Activated CD4-positive, CD25-positive, alpha-beta regulatory T cell (primary cell): ENCODE measurements around the gene SLC22A14.

ENCODE experiments used
- DNase-seq, 4 experiments: peaks; one replicate each; lab custom pipeline; 2025; lab: John Stamatoyannopoulos, UW

SLC22A14 gene

DNA sequence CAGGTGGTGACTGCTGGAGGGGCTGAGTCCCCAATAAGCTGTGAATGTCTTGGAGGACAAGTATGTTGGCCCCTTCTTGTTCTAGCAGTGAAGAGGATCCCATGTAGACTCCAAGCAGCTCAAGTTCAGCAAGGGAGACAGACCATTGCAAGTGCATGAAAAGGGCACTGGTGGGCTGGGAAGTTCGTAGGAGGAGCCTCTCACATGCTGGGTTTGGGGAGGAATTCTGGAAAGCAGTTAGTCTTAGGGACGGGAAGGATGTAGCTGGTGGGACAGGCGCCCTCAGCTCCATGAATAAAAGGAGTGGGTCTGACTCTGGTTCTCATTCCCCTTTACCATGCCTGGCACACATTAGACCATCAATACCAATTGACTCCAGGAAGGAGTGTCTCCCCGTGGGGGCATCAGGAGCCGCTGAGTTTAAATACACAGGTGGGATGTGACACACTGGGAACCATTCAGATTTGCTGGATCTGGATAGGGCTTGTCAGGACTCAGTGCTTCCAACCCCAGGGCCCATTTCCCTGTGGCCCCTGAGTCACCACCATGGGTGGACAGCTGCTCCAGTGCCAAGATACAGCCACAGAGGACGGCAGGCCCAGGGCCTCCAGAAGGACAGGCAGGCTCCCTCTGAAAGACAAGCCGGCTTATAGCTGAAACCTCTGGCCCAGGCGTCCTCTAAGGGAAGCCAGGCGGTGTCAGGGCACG is 63.9 kb downstream of the SLC22A14 start:
- DNase-seq: no peak

DNA sequence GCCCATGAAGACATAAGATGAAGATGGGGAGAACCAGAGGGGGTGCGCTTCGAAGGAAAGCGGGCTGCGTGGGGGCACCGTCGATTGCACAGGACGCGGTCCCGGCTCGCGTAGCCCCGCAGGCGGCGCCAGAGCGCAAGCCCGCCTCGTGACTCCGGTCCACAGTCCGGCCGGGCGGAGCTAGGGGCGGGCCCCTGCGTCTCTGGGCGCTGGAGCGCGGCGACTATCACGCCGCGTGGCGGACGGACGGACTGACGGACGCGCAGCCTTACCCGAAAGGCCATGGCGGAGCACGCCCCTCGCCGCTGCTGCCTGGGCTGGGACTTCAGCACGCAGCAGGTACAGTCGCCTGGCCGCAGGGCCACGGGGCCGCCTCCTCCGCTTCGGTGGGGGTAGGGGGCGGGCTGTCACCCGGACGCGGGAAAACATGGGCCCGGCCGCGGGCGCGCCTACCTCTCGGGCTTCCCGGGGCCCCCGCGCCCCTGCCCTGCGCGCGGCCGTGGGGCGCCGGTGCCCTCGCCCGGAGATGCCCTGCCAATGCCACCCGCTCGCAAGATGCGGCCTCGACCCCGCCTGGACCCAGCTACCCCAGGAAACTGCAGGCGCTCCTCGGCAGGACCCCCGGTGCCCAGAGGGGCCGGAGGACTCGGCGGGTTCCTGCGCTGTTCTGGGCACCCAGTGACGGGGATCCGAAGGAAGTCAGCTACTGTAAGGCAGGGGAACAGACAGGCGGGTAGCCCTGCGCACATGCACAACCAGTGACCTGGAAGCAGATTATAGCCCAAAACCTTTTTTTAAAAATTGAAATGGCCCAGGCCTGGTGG is 64.7 kb downstream of the SLC22A14 start, which contains the start of gene XYLB:
TSS of gene XYLB (plus strand) at position 199 of the 824 bp plus-strand sequence. CDS start at position 283, 84 bp downstream.
- DNase-seq: peak; percentile 51 to 56 (median 52)

DNA sequence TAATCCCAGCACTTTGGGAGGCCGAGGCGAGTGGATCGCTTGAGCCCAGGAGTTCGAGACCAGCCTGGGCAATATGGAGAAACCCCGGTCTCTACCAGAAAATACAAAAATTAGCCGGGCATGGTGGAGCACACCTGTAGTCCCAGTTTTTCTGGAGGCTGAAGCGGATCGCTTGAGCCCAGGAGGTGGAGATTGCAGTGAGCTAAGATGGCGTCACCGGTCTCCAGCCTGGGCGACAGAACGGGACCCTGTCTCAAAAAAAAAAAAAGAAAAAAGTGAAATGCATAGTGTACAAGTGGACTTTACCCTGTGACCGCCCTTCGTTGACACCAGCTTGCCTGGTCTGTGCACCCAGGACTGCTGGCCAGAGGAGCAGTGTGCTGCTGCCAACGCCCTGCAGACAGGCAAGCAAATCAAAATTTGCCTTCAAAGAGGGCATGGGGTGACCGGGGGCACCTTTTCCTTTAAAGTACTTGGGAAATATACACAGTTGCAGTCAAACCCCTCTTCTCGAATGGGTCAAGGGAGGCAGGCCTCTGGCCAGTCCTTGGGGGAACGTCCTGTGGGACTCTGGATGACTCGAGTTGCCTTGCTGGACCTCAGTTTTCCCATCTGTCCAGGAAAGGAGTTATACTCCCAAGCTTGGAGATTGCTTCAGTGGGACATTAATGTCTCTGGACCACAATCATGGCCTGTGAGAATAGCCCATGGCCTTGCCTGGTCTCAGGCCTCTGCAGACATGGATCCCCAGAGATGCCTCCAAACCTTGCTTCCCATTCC is 65.5 kb downstream of the SLC22A14 start:
- DNase-seq: no peak

DNA sequence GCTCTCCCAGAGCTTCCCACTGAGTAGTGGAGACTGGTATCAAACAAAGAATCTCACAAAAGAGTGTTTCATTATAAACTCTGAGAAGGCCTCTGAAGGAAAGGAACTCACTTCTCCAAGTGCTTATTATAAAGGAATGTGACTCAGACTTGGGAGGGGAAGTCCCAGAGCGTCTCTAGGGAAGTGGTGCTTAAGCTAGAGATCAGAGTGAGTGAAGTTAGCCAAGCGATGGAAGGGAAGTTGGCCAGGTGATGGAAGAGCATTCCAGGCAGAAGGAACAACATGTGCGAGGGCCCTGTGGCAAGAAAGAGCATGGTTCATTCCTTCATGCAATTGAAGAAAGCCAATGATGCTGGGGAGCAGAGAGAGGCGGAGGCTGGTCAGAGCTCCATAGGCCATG is 66.8 kb downstream of the SLC22A14 start:
- DNase-seq: no peak

DNA sequence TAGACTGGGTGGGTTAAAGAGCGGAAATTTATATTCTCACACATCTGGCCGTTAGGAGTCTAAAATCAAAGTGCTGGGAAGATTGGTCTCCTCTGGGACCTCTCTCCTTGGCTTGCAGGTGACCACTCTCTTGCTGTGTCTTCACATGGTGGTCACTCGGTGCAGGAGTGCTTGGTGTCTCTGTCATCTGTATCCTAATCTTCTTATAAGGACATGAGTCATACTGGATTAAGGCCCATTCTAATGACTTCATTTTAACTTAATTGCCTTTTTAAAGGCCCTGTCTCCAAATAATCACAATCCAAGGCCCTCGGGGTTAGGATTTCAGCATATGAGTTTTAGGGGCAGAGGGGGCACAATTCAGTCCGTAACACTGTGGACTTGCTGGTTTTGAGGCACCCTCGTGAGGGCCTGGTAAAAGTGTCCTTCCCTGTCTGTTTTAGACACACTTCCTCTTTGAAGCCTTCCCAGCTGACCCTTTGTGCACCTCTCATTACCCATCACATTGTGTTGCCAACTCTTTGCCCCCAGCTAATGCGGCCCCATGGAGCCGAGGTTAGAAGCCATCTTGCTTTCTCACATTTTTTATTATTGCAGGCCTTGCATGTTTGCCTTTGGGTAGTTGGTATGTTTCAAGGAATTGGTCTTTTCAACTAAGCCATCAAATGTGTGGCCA is 67.7 kb downstream of the SLC22A14 start:
- no peak for DNase-seq

DNA sequence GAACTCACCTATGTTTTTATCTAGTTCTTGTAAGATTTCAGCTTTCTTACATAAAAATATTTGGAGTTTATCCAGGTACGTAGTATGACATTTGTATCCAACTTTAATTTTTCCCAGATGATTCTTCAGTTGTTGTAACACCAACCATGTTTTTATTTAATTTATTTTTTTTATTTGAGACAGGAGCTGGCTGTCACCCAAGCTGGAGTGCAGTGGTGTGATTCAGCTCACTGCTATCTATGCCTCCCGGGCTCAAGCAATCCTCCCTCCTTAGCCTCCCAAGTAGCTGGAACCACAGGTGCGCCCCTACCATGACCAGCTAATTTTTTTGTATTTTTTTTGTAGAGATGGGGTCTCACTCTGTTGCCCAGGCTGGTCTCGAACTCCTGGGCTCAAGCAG is 71.1 kb downstream of the SLC22A14 start:
- no peak for DNase-seq

DNA sequence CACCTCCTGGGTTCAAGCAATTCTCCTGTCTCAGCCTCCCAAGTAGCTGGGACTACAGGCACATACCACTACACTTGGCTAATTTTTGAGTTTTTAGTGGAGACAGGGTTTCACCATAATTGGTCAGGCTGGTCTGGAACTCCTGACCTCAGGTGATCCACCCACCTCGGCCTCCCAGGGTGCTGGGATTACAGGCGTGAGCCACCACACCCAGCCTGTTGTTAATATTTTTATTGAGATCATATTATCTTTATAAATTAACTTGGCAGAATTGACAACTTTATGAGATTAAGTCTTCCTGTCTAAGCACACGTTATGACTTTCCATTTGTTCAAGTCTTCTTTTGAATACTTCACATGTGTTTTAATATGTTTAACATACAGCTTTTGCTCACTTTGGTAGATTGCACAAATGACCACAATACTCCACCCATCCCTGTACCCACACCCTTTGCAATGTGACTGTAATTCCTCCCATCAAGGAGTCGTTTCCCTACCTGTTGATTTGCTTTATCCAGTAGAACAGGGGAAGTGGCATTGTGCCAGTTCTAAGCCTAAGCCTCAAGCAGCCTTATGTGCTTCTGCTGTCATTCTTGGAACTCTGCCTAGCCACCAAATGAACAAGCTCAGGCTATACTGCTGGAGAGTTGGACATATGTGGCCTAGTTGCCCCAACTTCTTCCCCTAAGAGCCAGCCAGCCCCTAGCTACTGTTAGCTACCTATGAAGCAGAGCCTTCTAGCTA is 72.7 kb downstream of the SLC22A14 start:
- DNase-seq: no peak

DNA sequence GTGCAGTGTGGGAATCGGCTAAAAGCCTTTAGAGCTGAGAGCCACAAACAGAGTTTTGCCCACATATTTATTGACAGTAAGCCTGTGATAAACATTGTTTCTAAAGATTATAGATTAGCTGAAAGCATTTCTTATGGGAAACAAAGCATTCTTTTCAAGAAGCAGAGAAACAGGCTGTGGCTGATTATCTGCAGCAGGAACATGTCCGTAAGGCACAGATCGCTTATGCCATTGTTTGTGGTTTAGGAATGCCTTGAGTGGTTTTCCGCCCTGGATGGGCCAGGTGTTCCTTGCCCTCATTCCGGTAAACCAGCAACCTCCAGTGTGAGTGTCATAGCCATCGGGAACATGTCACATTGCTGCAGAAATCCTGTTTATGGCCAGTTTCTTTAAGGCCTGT is 76.9 kb downstream of the SLC22A14 start:
- DNase-seq: no peak

DNA sequence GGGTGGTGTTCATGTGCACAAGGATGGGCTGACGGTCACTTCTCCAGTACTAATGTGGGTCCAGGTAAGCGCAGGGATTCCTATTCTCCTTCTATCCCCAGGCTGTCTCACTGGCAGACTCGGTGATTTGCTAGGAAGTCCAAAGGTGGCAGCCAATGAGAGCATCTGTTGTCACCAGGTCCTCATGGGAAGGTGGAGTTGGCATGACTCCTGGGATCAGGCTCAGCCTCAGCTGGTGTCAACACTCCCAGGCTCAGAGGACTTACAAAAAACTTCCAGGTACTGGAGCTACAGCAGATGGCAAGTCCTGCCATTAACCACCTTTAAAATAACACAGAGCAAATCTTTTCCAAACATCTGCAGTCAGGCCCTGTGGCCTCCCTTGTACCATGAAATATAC is 78.3 kb downstream of the SLC22A14 start:
- no peak for DNase-seq

DNA sequence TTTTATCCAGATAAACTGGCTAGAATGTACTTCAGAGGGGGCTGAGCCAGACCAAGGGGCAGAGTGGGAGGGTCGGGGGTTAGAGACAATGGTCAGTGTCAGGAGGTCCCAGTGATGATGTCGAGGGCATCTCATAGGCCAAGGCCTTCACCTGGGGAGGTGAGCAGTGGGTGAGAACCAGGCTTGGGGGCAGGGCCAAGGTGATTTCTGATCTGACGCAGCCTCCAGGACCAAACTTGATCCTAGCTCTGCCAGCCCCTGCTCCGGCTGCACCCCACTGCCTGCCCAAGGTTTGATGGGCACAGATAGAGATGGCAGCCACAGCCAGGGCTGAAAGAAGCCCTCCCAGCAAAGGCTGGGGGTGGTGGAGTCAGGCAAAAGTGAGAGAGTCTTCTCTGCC is 79.4 kb downstream of the SLC22A14 start:
- no peak for DNase-seq

DNA sequence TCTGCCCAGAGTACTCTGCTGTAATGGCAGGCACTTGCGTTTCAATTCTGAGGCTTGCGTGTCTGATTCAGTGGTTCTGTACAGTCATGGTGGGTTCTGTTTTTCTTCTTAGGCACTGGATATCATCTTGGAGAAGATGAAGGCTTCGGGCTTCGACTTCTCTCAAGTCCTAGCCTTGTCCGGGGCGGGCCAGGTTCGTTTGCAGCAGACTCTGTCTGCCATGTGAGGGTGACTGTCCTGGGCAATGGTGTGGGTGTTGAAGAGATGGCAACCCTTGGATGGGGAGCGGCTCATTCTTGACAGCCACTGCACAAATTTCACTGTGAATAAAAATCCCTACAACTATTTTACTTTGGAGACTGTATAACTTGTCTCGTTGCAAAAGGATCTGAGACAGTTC is 80.7 kb downstream of the SLC22A14 start:
- DNase-seq: no peak

DNA sequence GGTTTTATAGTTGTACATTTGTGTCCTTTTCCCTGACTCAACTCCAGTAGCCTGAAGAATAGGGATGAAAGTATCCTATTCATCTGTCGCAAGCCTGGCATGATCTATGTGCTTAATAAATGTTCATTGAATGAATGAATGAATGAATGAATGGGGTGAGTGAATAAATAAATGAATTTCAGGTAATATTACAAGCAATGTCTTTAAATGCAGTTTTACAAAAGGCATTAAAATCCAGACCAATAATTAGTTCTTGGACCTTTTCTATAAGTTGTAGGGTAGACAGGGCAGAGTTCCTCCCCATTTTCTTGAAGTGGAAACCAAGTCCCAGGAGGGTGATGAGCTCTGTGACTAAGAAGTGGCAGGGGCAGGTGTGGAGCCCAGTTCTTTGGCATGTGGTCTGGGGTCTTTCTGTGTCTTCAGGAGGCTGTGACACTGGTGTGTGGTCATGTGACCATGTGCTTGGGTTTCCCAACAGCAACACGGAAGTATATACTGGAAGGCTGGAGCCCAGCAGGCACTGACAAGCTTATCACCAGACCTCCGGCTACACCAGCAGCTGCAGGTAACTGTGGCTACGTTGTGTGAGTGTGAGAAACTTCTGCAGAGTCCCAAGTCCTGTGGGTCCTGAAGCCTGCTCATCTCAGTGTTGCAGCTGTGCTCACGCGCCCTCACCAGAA is 82.8 kb downstream of the SLC22A14 start:
- DNase-seq: no peak

DNA sequence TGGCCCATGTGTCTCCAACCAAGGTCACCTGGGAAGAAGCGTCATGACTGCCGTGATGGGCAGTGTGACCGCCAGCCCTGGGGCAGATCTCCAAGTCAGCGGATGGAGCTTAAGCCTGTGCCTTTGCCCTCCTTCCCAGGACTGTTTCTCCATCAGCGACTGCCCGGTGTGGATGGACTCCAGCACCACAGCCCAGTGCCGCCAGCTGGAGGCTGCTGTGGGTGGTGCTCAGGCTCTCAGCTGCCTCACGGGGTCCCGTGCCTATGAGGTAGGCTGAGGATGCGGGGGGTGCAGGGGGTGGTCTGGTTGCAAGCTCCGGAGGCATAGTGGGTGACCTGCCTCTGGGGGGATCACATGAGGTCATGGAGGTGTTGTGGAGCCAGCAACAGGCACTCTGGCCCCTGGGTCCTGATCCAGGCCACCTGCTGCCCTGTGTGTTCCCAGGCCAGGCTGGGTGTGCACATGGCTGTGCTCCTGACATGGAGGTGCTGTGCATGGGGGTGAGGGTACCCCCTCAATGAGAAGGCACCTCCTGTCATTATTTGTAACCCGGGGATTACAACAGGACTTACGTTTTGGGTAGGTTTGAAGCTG is 83.5 kb downstream of the SLC22A14 start:
- DNase-seq: no peak

DNA sequence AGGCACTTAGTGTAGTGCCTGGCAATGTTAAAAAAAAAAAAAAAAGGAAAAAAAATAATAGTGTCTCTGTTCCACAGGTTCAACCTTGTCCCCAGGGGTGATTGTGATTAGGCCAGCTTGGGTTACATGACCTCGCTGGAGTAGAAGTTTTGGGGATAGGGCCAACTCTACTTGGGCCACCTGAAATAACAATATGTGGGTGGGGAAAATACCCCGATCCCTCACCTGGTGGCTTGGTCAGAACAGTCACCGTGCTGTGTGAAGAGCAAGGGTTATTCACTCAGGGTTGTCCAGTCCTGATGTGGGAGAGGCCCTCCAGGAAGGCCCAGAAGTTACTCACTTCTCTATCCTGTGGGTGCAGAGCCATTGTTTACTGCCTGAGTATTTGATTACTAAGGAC is 84.0 kb downstream of the SLC22A14 start:
- DNase-seq: no peak

DNA sequence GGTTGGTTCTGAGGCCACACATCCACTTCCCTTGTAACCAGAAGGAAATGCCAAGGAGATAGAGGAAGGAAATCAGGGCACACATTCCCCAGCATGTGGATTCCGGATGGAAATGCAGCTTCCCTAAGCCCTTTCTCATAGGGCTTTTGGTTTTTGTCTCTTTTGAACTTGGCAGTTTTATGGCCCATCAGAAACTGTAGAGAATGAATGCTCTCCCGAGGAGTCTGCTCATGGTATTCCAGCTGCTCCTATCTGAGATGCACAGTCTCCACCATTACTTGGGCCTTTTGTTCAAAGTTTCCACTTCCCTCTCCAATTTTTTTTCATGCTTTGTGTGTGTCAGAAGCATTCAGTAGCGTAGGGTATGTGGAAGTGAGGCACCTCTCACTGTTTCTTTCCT is 85.7 kb downstream of the SLC22A14 start:
- no peak for DNase-seq
